HepG2 (cell line): ENCODE results near the gene TTLL10. TPM values are rescaled to one million over a fixed set of nuclear protein-coding genes. Genes with fewer than 3 reads are reported as not detected.

ENCODE experiments used
- ELF3 ChIP-seq: IDR thresholded peaks from 2 replicates; pipeline ENCODE4 v1.6.1; 2016; ENCODE audit warnings: missing genetic modification reagents, missing compliant biosample characterization
- GATAD2A ChIP-seq: IDR thresholded peaks from 2 replicates; pipeline ENCODE4 v1.6.1; 2016
- GLI4 ChIP-seq: sonication (generic); formaldehyde crosslinking; IDR thresholded peaks from 2 replicates; pipeline ENCODE4 v1.5.1; 2020; ENCODE audit warnings: missing genetic modification reagents, mild to moderate bottlenecking, moderate library complexity, borderline replicate concordance
- HDAC1 ChIP-seq: sonication (generic); formaldehyde crosslinking; IDR thresholded peaks from 2 replicates; pipeline ENCODE4 v1.5.1; 2020; ENCODE audit warnings: mild to moderate bottlenecking, missing genetic modification reagents
- HHEX ChIP-seq: IDR thresholded peaks from 2 replicates; pipeline ENCODE4 v1.6.1; 2016; ENCODE audit warnings: control low read depth
- IRF2 ChIP-seq: IDR thresholded peaks from 2 replicates; pipeline ENCODE4 v1.6.1; 2018; ENCODE audit warnings: missing genetic modification reagents, missing compliant biosample characterization
- IRX3 ChIP-seq: sonication (generic); formaldehyde crosslinking; IDR thresholded peaks from 2 replicates; pipeline ENCODE4 v1.8.1; 2023; ENCODE audit warnings: mild to moderate bottlenecking, low read depth, missing genetic modification reagents, borderline replicate concordance
- LCORL ChIP-seq, 2 experiments: fragments of 450-650 bp in 1 of 2; sonication (generic) in 1 of 2; formaldehyde crosslinking in 1 of 2; IDR thresholded peaks; 2 replicates each; pipeline versions ENCODE4 v1.5.0 to v1.6.1; 2017 to 2020; ENCODE audit warnings: antibody characterized with exemption in 1 of 2, missing genetic modification reagents in 1 of 2
- NFE2 ChIP-seq: sonication (generic); formaldehyde crosslinking; IDR thresholded peaks from 2 replicates; pipeline ENCODE4 v1.4.0; 2020; ENCODE audit warnings: missing genetic modification reagents
- PCBP1 ChIP-seq: fragments of 200-400 bp; formaldehyde crosslinking; IDR thresholded peaks from 2 replicates; pipeline ENCODE4 v1.6.1; 2017; ENCODE audit warnings: mild to moderate bottlenecking, low read depth, low read length, borderline replicate concordance
- RAD51 ChIP-seq: fragments of 450-650 bp; IDR thresholded peaks from 2 replicates; pipeline ENCODE4 v1.6.1; 2016; ENCODE audit warnings: borderline replicate concordance
- SOX5 ChIP-seq: IDR thresholded peaks from 2 replicates; pipeline ENCODE4 v1.6.1; 2016; ENCODE audit warnings: borderline replicate concordance
- SOX6 ChIP-seq, 2 experiments: fragments of 450-650 bp in 1 of 2; sonication (generic) in 1 of 2; formaldehyde crosslinking in 1 of 2; IDR thresholded peaks; 2 replicates each; pipeline versions ENCODE4 v1.4.0 to v1.6.1; 2017 to 2020; ENCODE audit warnings: antibody characterized with exemption in 1 of 2, mild to moderate bottlenecking in 1 of 2, missing genetic modification reagents in 1 of 2
- SRSF1 ChIP-seq: fragments of 200-400 bp; formaldehyde crosslinking; optimal IDR thresholded peaks from 2 replicates; pipeline ENCODE3; 2017; ENCODE audit warnings: mild to moderate bottlenecking, low read depth, low read length, moderate library complexity
- YEATS4 ChIP-seq: sonication (generic); formaldehyde crosslinking; IDR thresholded peaks from 2 replicates; pipeline ENCODE4 v1.4.0; 2020; ENCODE audit warnings: missing genetic modification reagents, borderline replicate concordance
- YY1 ChIP-seq: IDR thresholded peaks from 2 replicates; pipeline ENCODE4 v1.6.1; 2011; ENCODE audit warnings: low read length, low read depth, moderate library complexity, mild to moderate bottlenecking; ENCODE audit not compliant: insufficient read depth, insufficient replicate concordance
- ZBTB3 ChIP-seq: sonication (generic); formaldehyde crosslinking; IDR thresholded peaks from 2 replicates; pipeline ENCODE4 v1.4.0; 2020; ENCODE audit warnings: low read depth, mild to moderate bottlenecking, moderate library complexity, missing genetic modification reagents, borderline replicate concordance
- ZNF383 ChIP-seq: sonication (generic); formaldehyde crosslinking; IDR thresholded peaks from 2 replicates; pipeline ENCODE4 v1.4.0; 2020; ENCODE audit warnings: missing genetic modification reagents, mild to moderate bottlenecking, borderline replicate concordance
- ZNF646 ChIP-seq: sonication (generic); formaldehyde crosslinking; IDR thresholded peaks from 2 replicates; pipeline ENCODE4 v1.9.0; 2021; ENCODE audit warnings: mild to moderate bottlenecking, missing genetic modification reagents
- ZNF773 ChIP-seq: sonication (generic); formaldehyde crosslinking; IDR thresholded peaks from 2 replicates; pipeline ENCODE4 v1.4.0; 2020; ENCODE audit warnings: missing genetic modification reagents, borderline replicate concordance
- ZNF776 ChIP-seq: sonication (generic); formaldehyde crosslinking; IDR thresholded peaks from 2 replicates; pipeline ENCODE4 v1.4.0; 2020; ENCODE audit warnings: mild to moderate bottlenecking, missing genetic modification reagents
- polyA plus RNA-seq, 8 experiments: library from polyadenylated mRNA; depleted of rRNA in 3 of 8; stranded (reverse) in 7 of 8; unstranded in 1 of 8; fragments of >200 nt; fragmentation: Illumina TruSeq in 4 of 8; extraction: Trizol in 4 of 8; gene quantifications; 2 replicates each; pipeline versions ENCODE4 v1.2.1 to v1.2.3, GENCODE V29; 2011 to 2016; ENCODE audit warnings: low read depth in 4 of 8, missing spikeins in 1 of 8, mixed read lengths in 1 of 8; ENCODE audit not compliant: insufficient read depth in 1 of 8
- total RNA-seq, 5 experiments: library from RNA; depleted of rRNA; stranded (reverse); fragments of >200 nt; fragmentation: Illumina TruSeq; extraction: Trizol; gene quantifications; 2 replicates each; pipeline ENCODE4 v1.2.3, GENCODE V29; 2016; ENCODE audit warnings: low read depth in 1 of 5
- TF ChIP-seq, protein P1 (sequence below): sonication (generic); formaldehyde crosslinking; IDR thresholded peaks from 2 replicates; pipeline ENCODE4 v1.4.0; 2020; ENCODE audit warnings: missing genetic modification reagents

Gene TTLL10
- total and polyA plus RNA-seq, 2 of the 13 experiments (the other 11 are each of a cell fraction or from before 2014, with no cell fraction given) = not detected

DNA sequence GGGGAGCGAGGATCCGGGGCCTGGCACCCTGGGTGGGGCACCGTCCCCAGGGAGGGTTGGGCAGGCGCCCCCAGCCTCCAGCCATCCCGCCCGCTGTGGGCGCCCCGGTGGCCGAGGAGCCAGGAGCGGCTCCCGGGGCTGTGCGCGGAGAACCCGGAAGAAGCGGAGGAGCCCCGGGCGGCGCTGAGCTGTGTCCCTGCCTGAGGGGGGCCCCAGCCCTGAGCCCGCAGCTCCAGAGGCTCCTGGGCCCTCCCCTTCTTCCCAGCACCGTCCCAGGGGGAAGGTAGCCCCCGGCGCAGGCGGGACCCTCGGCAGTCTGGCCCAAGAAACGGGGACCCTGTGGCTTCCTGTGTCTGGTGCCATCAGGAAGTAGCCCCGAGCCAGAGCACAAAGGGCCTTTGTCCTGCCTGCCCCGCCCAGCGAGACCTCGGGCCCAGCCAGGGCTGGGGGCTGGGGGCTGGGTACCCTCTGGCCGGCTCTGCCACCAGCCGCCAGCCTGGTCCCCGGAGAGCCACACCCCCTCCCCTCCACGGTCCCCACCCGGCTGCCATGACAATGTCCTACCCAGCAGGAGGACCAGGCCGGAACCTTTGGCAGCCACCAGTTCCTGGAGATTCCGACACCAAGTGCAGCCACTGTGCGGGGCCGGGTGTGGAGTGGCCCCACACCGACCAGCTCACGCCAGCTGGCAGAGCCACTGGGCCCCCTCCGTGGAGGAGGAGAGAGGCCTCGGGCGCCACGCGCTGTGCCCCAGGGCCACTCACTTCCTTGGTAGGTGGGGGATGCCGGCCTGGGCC lies 15.6 kb upstream of the TTLL10 start (continued):
- TF ChIP-seq, protein P1, sequence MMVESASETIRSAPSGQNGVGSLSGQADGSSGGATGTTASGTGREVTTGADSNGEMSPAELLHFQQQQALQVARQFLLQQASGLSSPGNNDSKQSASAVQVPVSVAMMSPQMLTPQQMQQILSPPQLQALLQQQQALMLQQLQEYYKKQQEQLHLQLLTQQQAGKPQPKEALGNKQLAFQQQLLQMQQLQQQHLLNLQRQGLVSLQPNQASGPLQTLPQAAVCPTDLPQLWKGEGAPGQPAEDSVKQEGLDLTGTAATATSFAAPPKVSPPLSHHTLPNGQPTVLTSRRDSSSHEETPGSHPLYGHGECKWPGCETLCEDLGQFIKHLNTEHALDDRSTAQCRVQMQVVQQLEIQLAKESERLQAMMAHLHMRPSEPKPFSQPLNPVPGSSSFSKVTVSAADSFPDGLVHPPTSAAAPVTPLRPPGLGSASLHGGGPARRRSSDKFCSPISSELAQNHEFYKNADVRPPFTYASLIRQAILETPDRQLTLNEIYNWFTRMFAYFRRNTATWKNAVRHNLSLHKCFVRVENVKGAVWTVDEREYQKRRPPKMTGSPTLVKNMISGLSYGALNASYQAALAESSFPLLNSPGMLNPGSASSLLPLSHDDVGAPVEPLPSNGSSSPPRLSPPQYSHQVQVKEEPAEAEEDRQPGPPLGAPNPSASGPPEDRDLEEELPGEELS (CRISPR knock-in tag) = 0 out of 2 replicates have a peak, but pooled peaks have one; percentile 16
- TF ChIP-seq ZNF383 (CRISPR knock-in tag) (no peak), IRF2 (CRISPR knock-in tag) (peak; percentile 26; the same call in 1 of the 2 replicates), IRX3 (CRISPR knock-in tag) (no peak), SOX5 (peak; percentile 70; the same call in 1 of the 2 replicates), ZNF646 (no peak), SRSF1 (peak; percentile 63), HHEX (no peak), NFE2 (no peak), PCBP1 (0 out of 2 replicates have a peak, but pooled peaks have one; percentile 5), ELF3 (CRISPR knock-in tag) (peak; percentile 82), ZNF776 (0 out of 2 replicates have a peak, but pooled peaks have one; percentile 28), ZBTB3 (CRISPR knock-in tag) (no peak), LCORL (IDR thresholded peaks at IDR 0.05) (no peak), LCORL (CRISPR knock-in tag; IDR thresholded peaks at IDR 0.05) (peak; percentile 42; the same call in 1 of the 2 replicates), YY1 (peak; percentile 36), GLI4 (CRISPR knock-in tag) (no peak), ZNF773 (CRISPR knock-in tag) (no peak), SOX6 (IDR thresholded peaks at IDR 0.05) (no peak), SOX6 (CRISPR knock-in tag; IDR thresholded peaks at IDR 0.05) (peak; percentile 64), GATAD2A (CRISPR knock-in tag) (peak; percentile 66; the same call in 1 of the 2 replicates), RAD51 (no peak), YEATS4 (CRISPR knock-in tag) (no peak), HDAC1 (CRISPR knock-in tag) (no peak)
